HG03039 (cell line): ENCODE measurements around the gene COMMD9.

Experiments
- ATAC-seq: cut with Tn5 transposase; IDR thresholded peaks from one replicate; pipeline ENCODE4 v1.9.1; 2021; ENCODE audit warnings: mild to moderate bottlenecking, moderate library complexity; ENCODE audit not compliant: unreplicated experiment

Gene COMMD9

DNA sequence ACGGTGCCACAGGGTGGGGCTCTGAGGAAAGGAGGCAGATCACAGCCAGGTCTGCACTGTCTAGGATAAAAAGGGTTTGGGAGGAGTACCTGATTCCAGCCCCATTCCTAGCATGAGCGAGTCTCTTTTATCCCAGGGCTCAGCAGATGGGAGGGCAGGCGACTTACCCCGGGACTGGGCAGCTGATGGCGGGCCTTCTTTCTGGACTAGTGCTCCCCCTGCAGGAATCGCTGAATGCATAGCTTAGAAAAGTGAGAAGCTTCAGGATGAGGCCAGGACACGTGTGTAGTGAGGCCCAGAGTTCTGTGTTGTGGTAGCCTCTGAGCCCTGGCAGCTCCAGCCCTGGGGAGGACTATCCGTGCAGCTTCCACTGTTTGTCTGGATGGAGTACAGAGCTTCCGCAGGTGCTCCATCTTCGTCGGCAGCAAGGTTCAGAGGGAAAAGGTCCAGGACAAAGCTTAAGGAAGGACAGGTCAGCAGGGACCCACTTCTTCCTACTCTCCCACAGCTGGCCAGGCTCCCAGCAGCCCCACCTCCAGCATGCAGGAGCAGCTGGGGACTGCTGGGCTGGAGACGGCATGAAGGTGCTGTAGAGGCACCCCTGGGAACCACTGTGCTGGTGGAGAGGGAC lies 30.4 kb downstream of the COMMD9 start:
- no peak for ATAC-seq

DNA sequence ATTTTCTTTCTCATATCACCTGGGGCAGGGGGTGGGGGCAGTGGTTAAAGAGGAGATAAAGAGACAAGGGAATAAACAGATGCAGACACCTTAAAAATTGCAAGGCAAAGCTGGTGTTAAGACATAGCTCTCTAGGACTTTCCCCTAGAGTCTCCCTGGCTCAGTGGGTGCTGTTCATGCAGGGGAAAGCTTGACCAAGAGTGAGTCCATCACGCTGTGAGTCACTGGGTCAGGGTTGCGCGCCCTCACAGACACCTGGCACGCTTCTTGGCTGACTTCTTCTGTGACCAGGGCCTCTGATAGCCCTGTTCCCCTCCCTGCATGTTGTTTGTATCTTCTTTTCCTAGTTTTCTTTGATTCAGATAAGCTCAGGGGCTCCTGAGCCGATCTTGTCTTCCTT lies 31.9 kb downstream of the COMMD9 start:
- ATAC-seq: no peak

DNA sequence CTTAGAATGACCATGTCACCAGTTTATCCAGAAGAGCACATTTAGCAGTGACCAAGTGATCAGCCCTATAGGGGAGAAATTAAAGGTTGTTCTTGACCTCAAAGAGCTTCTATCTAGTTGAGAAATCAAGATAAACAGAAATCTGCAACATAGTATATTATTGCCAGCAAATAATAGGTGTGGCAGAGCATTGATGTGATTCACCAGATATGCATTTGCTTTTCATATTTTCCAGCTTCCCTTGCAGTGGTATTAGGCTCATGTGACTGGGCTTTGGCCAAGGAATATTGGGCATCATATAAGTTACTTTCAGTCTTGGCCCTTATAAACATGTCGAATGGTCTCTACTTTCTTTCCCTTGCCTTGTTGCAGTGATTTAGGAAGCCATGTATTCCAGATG lies 34.5 kb downstream of the COMMD9 start:
- ATAC-seq: no peak

DNA sequence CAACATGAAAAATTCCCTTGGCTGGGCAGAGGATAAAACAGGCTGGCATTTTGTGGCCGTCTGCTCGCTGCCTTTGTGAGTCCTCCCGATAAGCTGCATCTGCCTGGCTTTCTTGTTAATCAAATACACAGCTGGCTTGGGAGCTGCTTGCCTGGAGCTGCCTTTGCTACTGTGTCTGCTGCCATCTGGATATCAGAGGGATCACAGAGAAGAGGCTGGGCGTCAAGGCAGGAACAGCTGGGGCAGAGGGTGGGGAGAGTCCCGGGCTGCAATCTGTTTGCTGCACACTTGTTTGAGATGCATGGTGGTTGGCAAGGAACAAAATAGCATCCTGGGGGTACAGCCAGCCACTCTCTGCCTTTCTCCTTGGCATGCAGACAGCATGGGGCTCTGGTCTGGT lies 36.0 kb downstream of the COMMD9 start:
- ATAC-seq: no peak

DNA sequence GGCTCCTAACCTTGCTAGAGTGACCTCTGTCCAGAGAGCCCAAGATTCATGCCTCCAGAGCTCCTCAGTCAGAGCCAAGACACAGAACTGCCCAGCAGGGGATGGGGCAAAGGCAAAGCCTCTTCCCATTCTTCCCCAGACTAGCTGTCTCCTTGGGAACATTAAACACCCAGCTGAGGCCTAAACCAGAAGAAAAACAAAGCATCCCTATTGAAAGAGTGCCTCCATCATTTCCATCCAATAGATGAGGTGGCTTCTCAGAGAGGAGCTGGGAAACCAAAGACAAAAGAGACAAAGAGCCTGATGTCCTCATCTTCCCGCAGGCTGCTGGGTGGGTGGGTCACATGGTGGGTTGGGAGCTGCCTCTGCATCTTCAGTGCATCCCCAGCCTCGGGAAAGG lies 37.4 kb downstream of the COMMD9 start:
- ATAC-seq: no peak

DNA sequence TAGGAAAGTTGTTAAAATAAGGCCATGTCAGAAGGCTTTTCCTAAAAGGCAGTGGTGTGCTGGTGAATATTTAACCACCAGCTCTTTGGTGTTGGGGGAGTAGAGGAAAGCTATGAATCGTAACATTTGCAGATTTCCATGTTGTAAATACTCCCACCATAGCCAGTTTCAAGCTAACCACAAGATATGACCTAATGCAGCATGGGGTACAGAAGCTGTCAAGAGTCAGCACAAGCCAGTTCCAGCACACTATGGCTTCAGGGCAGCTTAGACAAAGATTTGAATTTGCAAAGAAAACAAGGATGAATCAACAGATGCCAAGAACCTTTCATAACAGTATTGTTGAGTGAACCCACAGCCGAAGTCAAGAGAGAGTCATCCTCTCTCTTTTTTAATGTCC lies 40.0 kb downstream of the COMMD9 start:
- ATAC-seq: no peak

DNA sequence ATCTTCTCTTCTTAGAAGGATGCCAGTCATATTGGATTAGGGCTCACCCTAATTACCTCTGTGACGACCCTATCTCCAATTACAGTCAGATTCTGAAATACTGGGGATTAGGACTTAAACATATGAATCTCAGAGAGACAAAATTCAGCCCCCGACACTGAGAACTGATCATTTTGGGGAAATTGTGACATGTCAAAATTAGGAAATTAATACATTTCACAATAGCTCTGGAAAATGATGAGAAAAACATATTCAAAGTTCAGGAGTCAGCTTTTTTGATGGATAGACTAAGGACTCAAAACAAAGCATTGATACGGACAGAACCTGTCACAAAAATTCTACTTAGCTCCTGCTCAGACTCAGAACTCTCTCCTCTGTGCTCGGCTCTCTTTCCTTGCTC lies 40.8 kb downstream of the COMMD9 start:
- ATAC-seq: no peak

DNA sequence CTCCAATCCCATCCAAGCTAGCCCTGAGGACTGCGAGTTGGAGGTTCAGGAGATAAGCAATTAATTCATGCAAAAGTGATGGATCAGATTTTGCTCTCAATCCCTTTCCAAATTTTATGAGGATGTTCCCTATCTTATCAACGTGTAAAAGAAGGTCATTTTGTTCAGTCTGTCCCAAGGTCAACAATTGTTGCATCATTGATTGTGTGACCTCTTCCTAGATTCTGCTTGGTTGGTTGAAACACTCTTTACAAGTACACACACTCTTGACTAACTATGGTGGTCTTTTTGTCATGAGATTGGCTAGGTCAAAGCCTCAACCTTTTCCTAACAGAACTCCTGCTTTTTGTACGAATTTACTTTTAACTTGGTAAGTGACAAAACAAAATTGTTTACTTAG lies 41.7 kb downstream of the COMMD9 start:
- ATAC-seq: no peak

DNA sequence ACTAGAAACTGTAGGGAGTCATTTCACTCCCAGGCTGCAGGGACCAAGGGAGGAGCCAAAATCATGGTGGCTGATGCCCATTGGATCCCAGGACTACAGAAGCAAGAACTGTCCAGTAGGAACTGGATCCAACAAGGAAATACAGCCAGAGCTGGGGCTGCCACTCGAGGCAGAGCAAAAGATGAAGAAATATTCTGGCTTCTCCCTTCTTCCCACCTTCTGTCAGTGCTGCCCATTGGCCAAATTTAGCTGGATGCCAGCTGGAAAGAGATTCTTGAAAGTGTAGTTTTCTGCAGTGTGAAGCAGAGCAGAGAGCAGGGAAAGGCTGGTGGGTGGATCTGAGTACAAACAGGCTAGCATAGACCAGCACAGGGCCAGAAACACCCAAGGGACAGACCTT lies 45.6 kb downstream of the COMMD9 start:
- no peak for ATAC-seq

DNA sequence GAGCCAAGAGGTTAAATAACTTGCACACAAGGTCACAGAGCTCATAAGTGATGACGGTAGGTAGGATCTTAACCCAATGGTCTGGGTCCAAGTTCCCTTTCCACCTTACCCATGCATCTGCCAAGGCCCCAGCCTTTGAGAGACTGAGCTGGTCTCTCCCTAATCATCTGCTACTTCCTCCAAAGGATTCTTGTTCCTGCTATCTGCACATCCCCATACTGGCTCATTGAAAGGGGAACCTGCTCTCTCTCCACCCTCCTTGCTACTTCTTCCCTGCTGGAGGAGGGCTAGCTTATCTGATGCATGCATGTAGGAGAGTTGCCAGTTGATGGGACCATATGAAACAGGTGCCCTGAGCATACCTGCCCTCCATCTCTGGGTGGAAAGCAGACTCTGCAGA lies 47.7 kb downstream of the COMMD9 start:
- no peak for ATAC-seq

DNA sequence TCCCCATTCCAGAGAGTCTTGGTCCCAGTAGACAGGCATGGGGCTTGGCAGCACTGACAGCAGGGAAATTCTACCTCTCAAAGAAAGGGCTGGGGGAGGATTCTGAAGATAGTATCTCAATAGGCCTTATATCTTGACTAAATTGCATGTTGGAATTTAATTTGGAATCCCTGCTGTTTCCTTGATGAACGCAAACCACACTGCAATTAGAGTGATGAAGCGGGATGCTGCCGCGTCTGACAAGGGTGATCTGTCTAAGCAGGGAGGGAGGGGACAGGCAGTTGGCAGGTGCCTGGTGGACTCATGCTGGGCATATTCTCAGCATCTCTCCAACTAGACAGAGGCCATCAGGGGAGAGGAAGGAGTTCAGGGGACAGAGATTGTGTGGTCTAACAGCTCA lies 48.4 kb downstream of the COMMD9 start:
- no peak for ATAC-seq

DNA sequence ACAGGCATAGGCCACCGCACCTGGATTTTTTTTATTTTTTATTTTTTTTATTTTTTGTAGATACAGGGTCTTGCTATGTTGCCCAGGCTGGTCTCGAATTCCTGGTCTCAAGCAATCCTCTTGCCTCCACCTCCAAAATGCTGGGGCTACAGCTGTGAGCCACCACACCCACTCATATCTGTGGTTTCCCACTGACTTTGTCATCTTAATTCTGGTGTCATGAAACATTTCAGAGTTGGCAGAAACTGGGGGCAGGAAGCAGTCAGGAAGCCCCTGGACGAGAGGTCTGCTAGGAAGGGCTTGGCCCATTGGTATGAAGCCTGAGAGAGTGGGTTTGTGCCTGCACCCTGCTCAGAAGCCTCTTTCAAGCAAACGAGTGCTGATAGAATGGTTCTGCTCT lies 49.1 kb downstream of the COMMD9 start:
- no peak for ATAC-seq

DNA sequence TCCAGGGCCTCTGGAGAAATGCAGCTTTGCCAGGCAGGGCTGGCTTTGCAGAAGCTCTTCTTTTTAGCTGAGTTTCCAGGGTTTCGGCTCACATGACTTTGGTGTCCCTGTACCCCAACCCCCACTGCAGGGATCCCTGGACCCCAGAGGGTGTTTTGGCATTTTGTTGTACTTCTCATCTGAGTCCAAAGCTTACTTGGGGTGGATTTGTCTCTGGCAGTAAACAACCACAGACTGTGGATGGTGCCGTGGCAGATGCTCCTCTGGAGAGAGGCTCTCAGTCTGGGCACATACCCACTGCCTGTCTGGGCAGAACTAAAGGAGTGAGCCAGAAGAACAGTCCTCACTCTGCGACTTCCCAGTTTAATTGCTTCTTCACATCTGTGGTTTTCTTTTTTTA lies 49.6 kb downstream of the COMMD9 start:
- no peak for ATAC-seq

DNA sequence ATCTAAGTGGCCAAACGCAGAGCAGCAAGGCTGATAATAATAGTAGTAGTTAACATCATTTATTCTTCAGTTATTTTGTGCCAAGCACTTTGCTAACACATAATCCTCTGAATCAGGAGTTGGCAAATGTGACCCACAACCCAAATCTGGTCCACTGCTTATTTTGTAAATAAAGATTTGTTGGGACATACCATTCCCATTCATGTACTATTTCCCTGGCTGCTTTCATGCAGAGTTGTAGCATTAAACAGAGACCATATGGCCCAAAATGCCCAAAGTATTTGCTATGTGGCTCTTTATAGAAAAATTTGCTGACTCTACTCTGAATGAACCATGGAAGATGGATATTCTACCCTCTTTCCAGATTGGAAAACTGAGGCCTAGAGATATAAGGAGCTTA lies 50.3 kb downstream of the COMMD9 start:
- ATAC-seq: no peak

DNA sequence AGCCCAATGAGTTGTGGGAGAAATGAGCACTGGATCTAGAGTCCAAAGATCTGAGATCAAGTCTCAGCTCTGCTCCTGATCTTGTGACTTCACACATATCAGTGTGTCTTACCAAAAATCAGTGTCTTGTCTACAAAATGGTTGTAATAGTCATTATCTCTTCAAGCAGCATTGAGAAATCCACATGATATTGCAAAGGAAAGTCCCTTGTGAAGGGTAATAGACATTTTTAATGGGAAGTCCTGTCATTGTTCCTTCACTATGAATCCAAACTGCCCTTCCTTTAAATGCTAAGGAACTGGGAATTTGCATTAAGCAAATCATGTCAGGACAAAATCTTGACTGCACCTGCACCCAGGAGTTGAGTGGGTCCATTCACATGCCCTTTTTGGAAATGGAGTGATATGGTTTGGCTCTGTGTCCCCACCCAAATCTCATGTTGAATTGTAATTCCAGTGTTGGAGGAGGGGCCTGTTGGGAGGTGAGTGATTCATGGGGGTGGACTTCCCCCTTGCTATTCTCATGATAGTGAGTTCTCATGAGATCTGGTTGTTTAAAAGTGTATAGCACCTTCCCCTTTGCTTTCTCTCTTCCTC lies 51.1 kb downstream of the COMMD9 start:
- no peak for ATAC-seq

DNA sequence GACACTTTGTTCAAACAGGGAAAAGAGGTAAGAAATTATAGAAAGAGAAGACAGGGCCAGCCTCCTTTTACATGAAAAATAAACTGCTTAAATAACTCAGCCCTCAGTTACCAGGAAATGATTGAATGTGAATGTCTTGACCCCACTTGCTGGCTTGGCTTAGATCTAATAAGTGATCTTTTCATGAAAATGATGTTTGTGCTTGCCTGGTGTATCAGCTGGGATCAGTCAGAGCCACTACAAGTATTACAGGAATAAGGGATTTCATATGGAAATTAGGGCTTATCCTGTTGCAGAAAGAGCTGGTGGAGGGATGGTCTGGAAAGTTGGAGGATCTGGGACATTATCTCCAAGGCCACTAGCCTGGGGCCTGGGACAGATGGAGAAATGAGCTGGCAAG lies 51.8 kb downstream of the COMMD9 start:
- ATAC-seq: no peak

DNA sequence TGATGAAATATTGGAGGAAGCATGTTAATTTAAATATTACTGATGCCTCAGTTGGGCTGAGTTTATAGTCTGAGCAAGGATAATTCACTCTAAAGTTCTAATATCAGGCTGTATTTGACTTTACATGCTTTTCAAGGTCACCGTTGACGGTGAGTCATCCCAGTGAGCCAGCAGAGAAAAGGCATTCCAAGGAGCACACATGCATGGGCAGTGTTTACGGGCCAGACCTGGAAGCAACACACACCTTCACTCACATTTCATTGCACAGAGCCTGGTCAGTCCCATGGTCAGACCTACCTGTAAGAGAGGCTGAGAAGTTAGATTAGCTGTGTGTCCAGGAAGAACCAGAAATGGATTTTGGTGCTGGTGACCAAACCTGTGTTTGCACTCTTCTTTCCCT lies 53.5 kb downstream of the COMMD9 start:
- ATAC-seq: no peak

DNA sequence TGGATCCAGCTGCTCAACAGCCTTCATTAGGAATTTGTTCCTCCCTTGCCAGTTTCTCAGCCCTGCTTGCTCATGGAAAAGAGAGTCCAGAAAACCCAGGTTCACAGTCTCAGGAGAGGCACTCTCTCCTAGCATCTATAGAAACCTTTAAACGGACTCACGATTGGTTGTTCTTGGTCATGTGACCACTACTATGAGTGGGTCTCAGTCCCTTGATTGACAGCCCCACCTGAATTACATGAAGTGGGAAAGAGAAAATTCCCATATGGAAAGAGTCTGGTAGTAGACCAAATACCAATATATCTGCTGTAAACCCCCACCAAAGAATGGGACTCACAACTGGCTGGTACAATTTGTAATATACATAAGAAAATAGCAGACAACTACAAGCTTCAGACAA lies 54.4 kb downstream of the COMMD9 start:
- no peak for ATAC-seq

DNA sequence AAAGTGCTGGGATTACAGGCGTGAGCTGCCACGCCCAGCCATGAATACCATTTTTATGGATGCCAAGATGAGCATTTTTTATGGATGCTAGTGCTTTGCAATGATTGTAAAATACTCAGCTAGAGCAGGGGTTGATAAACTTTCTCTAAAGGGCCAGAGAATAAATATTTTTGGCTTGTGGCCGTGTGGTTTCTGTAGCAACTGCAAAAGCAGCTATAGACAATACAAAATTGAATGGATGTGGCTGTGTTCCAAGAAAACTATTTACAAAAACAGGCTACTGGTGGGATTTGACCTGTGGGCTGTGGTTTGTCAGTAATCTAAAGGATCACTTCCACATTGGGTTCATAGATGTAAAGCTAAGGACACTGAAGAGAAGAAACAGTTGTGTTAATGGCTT lies 56.0 kb downstream of the COMMD9 start:
- ATAC-seq: no peak

DNA sequence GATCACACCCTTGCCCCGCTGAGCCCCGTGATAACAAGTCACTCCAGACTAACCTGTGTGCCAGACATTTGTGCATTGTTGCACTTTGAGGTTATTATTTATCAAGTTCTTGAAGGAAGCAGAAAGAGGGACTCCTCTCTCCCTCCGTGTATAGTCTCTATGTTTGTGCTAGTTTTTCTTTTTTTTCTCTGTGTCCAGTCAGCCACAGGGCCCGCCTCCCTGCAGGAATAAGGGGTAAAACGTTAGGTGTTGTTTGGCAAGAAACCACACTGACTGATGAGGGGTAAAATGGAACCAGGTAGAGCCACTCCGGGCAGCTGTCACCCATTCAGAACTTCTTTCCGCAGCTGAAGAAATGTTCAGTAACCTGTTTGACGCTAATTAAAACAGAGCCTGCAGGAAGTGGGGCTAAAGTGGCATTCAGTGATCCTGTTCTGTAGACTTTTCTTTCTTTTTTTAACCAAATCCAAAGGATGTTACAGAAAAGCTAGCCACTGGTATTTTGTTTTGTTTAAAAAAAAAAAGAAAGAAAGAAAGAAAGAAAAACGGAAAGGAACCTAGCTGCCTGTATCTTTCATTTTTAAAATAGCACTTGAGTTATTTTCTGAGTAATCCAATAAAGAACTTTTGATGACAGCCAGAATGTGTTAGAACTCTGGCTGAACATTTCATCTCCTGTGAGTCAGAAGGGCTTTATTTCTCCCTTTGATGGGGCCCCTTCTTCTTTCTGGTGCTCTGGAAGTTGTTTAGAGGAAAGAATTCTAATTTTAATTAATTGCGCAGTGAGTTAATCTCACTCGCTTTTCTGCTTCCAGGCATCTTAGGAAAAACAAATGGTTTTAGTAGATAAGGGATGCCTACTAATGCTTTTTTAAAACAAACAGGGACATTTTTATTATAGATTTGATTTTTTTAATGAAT lies 58.2 kb downstream of the COMMD9 start:
- no peak for ATAC-seq

DNA sequence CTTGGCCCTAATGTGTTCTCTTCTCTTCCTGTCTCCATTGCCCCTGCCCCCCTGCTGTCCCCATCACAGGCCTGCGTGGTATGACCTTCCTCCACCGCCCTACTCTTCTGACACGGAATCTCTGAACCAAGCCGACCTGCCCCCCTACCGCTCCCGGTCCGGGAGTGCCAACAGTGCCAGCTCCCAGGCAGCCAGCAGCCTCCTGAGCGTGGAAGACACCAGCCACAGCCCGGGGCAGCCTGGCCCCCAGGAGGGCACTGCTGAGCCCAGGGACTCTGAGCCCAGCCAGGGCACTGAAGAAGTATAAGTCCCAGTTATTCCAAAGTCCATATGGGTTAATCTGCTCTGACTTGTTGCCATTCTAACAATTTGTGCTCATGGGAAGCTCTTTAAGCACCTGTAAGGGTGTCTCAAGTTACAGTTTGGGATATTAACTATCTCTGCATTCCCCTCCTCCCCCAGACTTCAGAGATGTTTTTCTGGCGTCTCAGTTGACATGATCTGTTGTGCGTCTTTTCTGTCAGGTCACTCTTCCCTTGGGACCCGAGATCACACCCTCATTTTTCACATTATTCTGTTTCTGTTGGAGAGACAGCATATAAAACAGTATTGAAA lies 60.0 kb downstream of the COMMD9 start:
- ATAC-seq: no peak

DNA sequence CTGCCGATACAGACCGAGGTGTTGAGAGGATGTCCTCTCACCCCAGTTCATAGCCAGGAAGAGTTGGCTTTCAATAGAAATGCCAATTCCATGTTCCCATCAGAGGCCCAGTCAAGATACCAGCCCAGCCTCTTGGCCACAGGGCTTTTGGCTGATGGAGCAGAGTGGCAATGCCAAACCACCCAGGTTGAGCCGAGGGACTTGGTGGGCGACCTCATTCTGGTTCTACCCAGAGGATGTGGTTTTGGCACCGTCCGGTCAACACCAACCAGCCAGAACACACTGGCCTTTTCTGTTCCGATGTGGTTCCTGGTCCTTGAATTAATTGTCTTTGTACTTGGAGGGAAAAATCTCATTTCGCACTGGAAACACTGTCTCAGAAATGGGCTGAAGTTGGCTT lies 60.5 kb downstream of the COMMD9 start:
- ATAC-seq: no peak
